ENCODE results near the gene MACROD1.

DNA sequence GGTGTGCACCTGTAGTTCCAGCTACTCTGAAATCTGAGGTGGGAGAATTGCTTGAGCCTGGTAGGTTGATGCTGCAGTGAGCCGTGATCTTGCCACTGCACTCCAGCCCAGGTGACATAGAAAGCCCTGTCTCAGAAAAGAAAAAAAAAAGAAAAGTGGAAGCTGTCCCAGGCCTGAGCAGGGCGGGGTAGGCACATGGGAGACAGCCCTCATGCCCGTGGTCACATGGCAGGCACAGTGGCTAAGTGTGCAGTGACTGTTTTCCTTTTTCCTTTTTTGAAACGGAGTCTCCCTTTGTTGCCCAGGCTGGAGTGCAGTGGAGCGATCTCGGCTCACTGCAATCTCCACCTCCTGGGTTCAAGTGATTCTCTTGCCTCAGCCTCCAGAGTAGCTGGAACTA lies 171.9 kb downstream of the MACROD1 start:
- TF ChIP-seq EZH2 (IDR thresholded peaks at IDR 0.05; ENCODE audit: insufficient read depth, poor library complexity, severe bottlenecking) (no peak), EZH2phosphoT487 (IDR thresholded peaks at IDR 0.05; ENCODE audit: insufficient read depth, low read depth) (no peak)

Measured in GM23248 (cell line).